CD4-positive, alpha-beta T cell treated with Interleukin-17A for 4 hours (primary cell): ENCODE data around the gene RITA1.

Source experiments
- DNase-seq: peaks from one replicate; pipeline ENCODE4 v3.0.0-alpha.2; 2020; ENCODE audit warnings: mixed read lengths

RITA1 gene

DNA sequence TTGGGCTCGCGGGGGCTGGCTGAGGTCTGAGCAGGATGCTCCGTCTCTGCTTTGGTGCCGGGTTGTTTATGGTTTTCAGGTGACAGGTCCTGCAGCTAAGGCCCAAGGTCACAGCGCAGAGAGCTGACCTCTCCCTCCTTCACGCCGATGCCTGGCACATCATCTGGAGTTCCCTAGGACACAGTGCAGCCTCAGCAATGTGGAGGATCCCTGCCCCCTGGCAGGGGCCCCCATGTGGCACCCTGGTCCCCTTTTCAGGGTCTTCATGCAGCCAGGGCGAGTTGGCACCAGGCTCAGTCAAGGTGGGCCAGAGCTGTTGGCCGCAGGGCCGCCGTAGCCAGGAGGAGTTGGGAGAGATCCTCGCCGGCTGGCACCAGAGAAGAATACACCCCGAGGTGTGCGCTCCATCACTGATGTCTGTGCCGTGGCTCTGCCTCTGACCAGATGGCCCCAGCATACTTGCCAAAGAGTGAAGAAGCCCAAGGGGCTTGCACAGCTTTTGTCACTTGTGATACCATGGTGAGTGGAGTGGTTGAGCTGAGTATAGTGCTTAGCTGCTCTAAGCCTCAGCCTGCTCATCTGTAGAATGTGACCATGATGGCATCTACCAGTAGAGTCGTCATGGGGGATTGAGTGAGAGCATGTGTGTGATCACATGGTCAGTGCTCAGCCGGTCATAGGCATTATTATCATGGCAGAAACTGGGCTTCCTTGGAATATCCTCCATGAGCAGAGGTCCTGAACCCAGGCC is 46.7 kb downstream of the RITA1 start:
- no peak for DNase-seq

DNA sequence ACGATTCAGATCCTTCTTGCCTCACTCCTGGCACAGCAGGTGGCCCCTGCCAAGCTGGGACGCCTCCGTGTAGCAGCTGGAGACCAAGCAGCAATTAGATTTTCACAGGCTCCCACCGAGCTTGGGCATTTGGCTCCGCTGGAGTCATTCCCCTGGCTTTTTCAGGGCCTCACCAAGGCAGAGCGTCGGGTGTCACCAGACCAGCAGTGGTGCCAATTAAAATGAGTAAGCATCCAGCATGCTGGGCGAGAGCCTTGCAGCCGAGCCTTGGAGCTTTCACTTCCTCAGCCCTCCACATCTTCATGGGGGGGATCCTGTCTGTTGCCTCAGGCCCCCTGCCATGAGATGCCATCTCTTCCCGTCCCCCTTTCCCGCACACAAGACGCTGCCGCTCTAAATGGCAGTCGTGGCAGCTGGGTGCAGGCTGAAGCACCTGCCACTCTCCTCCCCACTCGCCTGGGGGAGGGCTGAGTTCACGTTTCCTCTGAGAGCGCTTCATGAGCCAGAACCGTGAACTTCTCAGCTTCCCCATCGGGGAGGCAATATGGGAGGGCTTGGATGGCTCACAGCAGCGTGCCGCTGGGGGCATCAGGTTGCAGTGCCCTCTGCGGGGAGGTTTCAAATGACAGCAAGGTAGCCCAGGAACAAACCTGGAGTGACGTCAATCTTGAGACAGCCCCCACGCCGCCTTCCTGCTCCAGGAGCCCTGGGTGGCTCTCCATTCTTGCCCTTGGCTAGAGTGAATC is 47.5 kb downstream of the RITA1 start:
- DNase-seq, result peak; percentile 79

DNA sequence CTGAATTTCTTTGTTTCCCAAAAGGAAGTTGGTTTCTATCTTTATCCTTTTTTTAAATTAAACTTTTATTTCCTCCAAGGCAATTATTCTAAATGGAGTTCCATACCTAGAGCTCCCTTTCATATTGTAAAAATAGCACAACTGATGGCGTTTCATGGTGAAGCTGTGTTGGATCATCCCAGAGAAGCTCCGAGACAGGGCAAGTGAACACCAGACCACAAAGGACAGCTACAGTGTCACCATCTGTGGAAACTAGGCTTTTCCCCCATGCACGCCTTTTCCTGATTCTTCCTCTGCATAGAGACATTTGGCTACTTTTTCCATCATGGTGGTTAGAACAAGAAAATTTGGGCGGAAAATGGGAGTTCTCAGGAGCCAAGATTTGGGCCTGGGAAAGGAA is 48.4 kb downstream of the RITA1 start:
- no peak for DNase-seq

DNA sequence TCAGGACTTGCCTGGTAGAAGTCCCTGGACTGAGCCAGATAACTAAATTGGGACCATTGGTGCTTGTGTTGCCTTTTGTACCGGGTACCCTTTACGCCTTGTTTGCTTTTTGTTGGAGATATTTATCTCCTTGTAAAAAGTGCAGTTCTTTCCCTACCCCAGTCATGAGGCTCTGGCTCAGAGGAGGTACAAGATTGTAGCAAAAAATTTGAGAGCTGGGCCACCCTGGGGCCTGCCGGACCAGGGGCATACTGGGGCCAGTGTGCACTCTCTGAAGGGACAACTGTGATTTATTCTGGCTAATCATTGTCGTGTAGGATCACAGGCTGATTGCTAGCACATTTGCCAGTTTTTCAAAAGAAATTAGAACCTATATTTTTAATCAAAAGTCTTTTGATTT is 49.0 kb downstream of the RITA1 start:
- DNase-seq, result no peak

DNA sequence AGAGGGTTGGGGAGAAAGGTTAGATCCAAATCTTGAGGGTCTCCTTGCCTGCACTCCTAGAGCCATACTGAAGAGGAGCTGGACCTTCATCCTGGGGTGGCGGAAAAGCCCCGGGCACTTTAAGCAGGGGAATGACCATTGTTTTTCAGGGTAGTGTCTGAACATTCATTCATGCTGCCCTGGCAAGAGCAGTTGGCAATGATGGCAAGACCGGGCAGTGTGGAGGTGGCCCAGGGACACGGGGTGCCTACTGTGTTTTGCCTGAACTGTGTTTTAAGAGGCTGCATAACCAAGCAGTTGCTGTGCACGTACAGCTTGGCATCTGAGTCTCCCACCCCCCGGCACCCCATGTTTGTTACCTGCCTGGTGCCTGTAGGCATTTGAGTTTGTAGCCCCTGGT is 50.5 kb downstream of the RITA1 start:
- no peak for DNase-seq

DNA sequence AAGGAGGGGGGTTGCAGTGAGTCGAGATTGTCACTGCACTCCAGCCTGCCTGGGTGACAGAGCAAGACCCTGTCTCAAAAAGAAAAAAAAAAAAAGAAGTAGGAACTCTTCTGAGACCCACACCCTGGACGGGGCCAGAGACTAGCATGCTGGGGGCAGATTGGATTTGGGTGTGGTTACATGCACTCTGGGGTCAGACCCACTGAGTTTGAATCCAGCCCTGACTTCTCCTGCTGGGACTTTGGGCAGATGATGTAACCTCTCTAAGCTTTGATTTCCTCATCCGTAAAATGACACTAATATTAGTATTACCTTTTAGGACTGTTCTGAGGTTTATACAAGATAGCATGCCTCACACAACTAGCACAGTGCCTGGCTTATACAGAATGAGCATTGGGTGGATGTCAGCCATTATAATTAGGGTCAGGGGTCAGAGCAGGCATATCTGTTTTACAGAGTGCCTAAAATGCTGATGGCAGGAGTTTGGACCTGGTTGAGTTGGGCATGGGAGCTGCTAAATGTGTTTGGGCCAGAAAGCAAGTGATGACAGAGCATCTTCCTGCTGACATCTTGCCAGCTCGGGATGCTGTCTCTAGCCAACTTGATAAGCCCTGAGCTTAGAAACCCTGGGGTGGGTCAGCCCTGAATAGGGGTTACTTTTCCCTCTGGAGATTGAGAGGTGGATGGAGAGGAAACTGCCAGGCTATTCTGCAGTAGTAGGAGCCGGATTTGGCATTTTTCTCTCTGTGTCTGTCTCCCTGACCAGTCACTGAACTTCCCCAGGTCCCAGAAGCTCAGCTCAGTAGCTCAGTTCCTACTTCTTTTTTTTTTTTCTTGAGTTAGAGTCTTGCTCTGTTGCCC is 51.2 kb downstream of the RITA1 start:
- no peak for DNase-seq

DNA sequence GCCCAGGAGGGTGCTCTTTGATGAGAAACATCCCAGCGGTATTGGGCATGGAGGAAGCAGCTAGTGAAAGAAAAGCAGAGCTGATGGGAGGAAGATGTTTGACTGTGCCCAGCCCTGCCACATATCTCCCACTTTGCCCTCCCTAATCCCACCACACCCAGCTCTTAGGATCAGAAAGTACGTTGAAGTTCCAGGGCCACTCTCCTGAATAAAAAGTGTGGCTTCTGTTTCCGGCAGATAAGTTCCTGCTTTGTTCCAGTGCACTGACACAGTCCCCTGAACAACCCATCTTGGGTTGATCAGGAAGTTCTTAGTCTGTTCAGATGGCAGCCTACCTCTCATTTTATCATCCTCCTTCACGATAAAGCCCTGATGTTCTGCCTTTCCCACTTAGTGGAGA is 52.2 kb downstream of the RITA1 start:
- no peak for DNase-seq

DNA sequence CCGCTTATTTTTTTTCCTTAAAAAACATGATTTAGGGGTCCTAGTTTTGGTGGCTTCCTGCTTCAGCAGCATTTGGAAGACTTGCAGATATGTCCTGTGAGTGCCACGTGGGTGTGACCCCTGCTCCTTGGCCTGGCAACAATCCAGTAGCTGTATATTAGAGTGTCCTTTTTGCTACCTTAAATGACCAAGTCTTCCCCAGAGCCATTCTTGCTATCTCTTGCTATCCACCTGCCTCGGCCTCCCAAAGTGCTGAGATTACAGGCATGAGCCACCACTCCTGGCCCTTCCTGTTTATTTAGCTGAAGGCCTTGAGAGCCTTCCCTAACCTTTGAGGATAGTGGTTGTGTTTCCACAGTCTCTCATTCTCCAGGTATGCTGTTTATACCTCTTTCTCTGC is 52.8 kb downstream of the RITA1 start:
- no peak for DNase-seq

DNA sequence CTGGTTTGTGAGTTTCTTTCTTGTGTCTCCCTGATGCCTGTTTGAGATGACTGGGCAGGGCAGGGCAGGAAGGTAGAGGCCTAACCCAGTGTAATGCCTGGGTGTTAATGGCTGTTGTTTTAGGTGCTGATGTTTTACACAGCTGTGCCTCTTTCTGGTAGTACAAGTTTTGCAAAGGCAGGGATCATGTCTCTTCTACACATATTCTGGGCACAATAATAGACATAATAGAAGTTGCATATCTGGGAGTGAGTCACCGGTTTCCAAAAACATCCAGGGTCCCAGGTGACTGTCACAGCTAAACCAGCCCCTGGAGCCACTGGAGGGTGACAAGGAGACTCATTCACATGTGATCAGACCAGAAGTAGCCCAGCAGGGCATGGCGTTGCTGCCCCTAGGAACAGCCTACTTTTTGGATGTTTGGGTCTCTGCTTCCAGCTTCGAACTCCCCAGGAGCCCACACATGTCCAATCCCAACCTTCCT is 53.8 kb downstream of the RITA1 start:
- DNase-seq, result no peak

DNA sequence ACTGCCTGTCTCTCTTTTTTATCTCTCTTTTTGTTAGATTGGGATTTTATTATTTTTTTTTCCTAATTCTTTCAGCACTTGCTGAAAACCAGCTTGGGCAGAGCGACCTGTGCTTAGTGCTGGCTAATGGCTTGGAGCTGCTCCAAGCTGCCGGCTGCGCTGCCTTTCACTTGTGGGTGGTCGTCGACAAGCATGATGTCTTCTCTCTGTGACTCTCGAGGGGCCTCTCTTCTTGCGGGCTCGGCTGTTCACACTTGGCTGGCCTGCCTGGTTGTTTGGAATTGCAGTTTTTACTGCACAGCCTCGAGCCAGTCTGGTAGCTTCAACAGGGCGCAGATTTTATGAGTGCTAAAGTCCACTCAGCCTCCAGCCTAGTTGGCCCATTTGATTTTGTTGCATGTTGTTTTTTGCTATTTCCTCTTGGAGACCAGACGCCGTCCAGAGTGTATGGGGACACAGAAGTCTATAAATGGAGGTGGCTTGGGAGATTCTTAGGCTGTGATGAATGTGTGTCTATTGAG is 54.4 kb downstream of the RITA1 start:
- no peak for DNase-seq

DNA sequence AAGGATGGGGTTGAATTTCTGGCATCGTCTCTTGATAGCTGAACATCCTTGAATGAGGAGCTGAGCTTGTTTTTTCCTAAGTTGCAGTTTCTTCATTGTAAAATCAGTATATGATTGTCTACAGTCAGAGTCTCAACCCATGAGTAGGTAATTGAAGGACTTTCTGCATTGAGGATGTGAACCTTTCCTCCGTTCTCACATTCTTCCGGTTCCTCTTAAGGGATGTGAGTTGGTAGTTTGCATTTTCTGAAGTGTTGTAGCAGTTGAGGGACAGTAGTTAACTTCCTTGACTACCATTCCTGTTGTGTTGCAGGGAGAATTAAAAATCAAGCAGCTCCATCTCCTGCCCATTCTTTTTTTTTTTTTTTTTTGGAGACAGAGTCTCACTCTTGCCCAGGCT is 54.9 kb downstream of the RITA1 start:
- DNase-seq, result no peak

DNA sequence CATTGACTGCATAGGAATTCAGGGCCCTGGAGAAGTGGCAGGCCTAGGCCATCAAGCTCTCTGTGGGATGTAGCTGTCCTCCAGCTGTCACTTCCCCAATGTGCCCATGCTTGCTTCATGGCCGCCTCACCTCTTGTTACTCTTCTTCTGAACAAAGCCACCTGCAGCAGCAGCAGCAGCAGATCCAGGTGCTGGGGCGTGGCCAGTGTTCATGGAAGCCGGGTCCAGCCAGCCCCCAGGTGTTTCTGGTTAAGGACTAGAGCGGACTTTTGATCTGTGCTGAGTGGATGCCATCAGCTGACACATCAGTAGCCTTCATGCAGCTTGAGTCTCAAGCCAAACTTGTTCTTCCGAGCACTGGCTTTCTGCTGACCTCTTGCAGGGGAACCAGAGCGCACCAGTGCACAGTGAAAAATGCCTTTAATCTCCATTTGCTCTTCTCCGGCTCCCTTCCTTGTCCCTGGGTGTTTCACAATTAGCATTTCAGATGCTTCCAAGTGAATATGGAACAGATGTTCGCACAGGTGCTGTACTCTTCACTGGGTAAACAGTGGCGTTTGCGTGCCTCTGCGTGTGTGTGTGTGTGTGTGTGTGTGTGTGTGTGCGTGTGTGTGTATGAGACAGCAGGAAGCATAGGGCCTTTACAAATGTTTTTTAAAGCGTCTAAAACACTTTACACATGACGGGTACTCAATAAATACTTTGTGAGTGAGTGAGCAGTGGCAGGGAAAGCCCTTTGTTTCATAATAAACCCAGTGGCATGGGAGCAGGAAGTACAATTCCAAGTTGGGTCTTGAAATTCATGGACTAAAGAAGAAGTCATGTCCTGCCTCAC is 55.9 kb downstream of the RITA1 start:
- no peak for DNase-seq
